ENCODE measurements around the gene CDC42EP2. TPM values are rescaled to one million over a fixed set of nuclear protein-coding genes. Genes with fewer than 3 reads are reported as not detected.

The CDC42EP2 gene
- polyA plus RNA-seq, 4 donors, result 7.0 to 24.1 (median 11.4) TPM

- DNase-seq (ENCODE audit: low read depth in 4 of 4, low spot score in 3 of 4), result no peak
Measured at GRCh38 chr11:65297026-65297672, 17.5 kb upstream of the CDC42EP2 start.

- DNase-seq (ENCODE audit: low read depth in 4 of 4, low spot score in 3 of 4), result no peak
Measured at GRCh38 chr11:65298131-65298535, 16.5 kb upstream of the CDC42EP2 start.

GRCh38 chr11:65298655-65299179, 15.9 kb upstream of the CDC42EP2 start:
- DNase-seq (ENCODE audit: low read depth in 4 of 4, low spot score in 3 of 4), result no peak

- DNase-seq (ENCODE audit: low read depth in 4 of 4, low spot score in 3 of 4), result no peak
Measured at GRCh38 chr11:65300621-65301275, 13.9 kb upstream of the CDC42EP2 start.

GRCh38 chr11:65301491-65302329, 13.0 kb upstream of the CDC42EP2 start:
- no peak for DNase-seq (ENCODE audit: low read depth in 4 of 4, low spot score in 3 of 4)

- DNase-seq (ENCODE audit: low read depth in 4 of 4, low spot score in 3 of 4), result no peak
Measured at GRCh38 chr11:65303555-65303954, 11.1 kb upstream of the CDC42EP2 start.

GRCh38 chr11:65304110-65304509, 10.6 kb upstream of the CDC42EP2 start:
- no peak for DNase-seq (ENCODE audit: low read depth in 4 of 4, low spot score in 3 of 4)

GRCh38 chr11:65304613-65305012, 10.1 kb upstream of the CDC42EP2 start:
- DNase-seq (ENCODE audit: low read depth in 4 of 4, low spot score in 3 of 4), result no peak

- no peak for DNase-seq (ENCODE audit: low read depth in 4 of 4, low spot score in 3 of 4)
Measured at GRCh38 chr11:65305501-65306268, 9.0 kb upstream of the CDC42EP2 start.

- DNase-seq (ENCODE audit: low read depth in 4 of 4, low spot score in 3 of 4), result no peak
Measured at GRCh38 chr11:65307298-65308229, 7.1 kb upstream of the CDC42EP2 start.

GRCh38 chr11:65308281-65308891, 6.3 kb upstream of the CDC42EP2 start:
- no peak for DNase-seq (ENCODE audit: low read depth in 4 of 4, low spot score in 3 of 4)

GRCh38 chr11:65309006-65309405, 5.7 kb upstream of the CDC42EP2 start:
- DNase-seq (ENCODE audit: low read depth in 4 of 4, low spot score in 3 of 4), result no peak

GRCh38 chr11:65310215-65310614, 4.5 kb upstream of the CDC42EP2 start:
- no peak for DNase-seq (ENCODE audit: low read depth in 4 of 4, low spot score in 3 of 4)

- DNase-seq (ENCODE audit: low read depth in 4 of 4, low spot score in 3 of 4), result no peak
Measured at GRCh38 chr11:65310736-65311135, 3.9 kb upstream of the CDC42EP2 start.

GRCh38 chr11:65311170-65311678, 3.4 kb upstream of the CDC42EP2 start:
- no peak for DNase-seq (ENCODE audit: low read depth in 4 of 4, low spot score in 3 of 4)

- DNase-seq (ENCODE audit: low read depth in 4 of 4, low spot score in 3 of 4), result no peak
Measured at GRCh38 chr11:65315204-65315865, 669 bp downstream of the CDC42EP2 start.

- DNase-seq (ENCODE audit: low read depth in 4 of 4, low spot score in 3 of 4), result no peak
Measured at GRCh38 chr11:65315866-65316226, 1.2 kb downstream of the CDC42EP2 start.

GRCh38 chr11:65316227-65317024, 1.8 kb downstream of the CDC42EP2 start:
- DNase-seq (ENCODE audit: low read depth in 4 of 4, low spot score in 3 of 4), result no peak
